ENCODE measurements around the gene TMEM179.

TMEM179 gene

GRCh38 chr14:104644091-104644635 lies 39.6 kb upstream of the TMEM179 start:
- H3K36me3 ChIP-seq (ENCODE audit: low read length), result no peaks in the 10 kb centered on the region
- H4K20me1 ChIP-seq (ENCODE audit: low read depth, low read length), result no peaks in the 10 kb centered on the region
- no peaks in the 10 kb centered on the region for H3K9me3 ChIP-seq (ENCODE audit: insufficient read depth, low read length)
- H3K9ac ChIP-seq (ENCODE audit: low read length), result no peak overlapping the region
- TF ChIP-seq EZH2phosphoT487 (conservative IDR thresholded peaks at IDR 0.05; ENCODE audit: low read length), result no peak
- TF ChIP-seq CTCF (IDR thresholded peaks at IDR 0.05; ENCODE audit: insufficient read depth, low read length, poor library complexity, severe bottlenecking), result no peak
- no peak overlapping the region for H3K4me2 ChIP-seq (ENCODE audit: low read depth, low read length, poor library complexity, severe bottlenecking)
- H2AFZ ChIP-seq (ENCODE audit: low read depth, low read length, severe bottlenecking), result no peak overlapping the region
- H3K27ac ChIP-seq (ENCODE audit: low read depth, low read length), result no peak overlapping the region
- H3K9me2 ChIP-seq (replicated peaks; ENCODE audit: insufficient read depth, low read length), result no peaks in the 10 kb centered on the region
- H3K27me3 ChIP-seq (ENCODE audit: low read length), result no peaks in the 10 kb centered on the region
- no peaks in the 10 kb centered on the region for H3F3A ChIP-seq (ENCODE audit: insufficient read depth)
- no peaks in the 10 kb centered on the region for H3K79me2 ChIP-seq (ENCODE audit: insufficient read depth, low read length)
- no peak overlapping the region for H3K4me3 ChIP-seq (ENCODE audit: insufficient read depth, low read length, poor library complexity, severe bottlenecking)

- H3F3A ChIP-seq (ENCODE audit: insufficient read depth), result no peaks in the 10 kb centered on the region
- no peaks in the 10 kb centered on the region for H4K20me1 ChIP-seq (ENCODE audit: low read depth, low read length)
- no peak overlapping the region for H3K27ac ChIP-seq (ENCODE audit: low read depth, low read length)
- H3K79me2 ChIP-seq (ENCODE audit: insufficient read depth, low read length), result no peaks in the 10 kb centered on the region
- no peaks in the 10 kb centered on the region for H3K27me3 ChIP-seq (ENCODE audit: low read length)
- H3K4me3 ChIP-seq (ENCODE audit: insufficient read depth, low read length, poor library complexity, severe bottlenecking), result no peak overlapping the region
- TF ChIP-seq EZH2phosphoT487 (conservative IDR thresholded peaks at IDR 0.05; ENCODE audit: low read length), result no peak
- no peak for TF ChIP-seq CTCF (IDR thresholded peaks at IDR 0.05; ENCODE audit: insufficient read depth, low read length, poor library complexity, severe bottlenecking)
- no peaks in the 10 kb centered on the region for H3K9me3 ChIP-seq (ENCODE audit: insufficient read depth, low read length)
- no peak overlapping the region for H3K9ac ChIP-seq (ENCODE audit: low read length)
- H3K36me3 ChIP-seq (ENCODE audit: low read length), result no peaks in the 10 kb centered on the region
- H3K4me2 ChIP-seq (ENCODE audit: low read depth, low read length, poor library complexity, severe bottlenecking), result no peak overlapping the region
- H3K9me2 ChIP-seq (replicated peaks; ENCODE audit: insufficient read depth, low read length), result no peaks in the 10 kb centered on the region
- H2AFZ ChIP-seq (ENCODE audit: low read depth, low read length, severe bottlenecking), result no peak overlapping the region
Measured at GRCh38 chr14:104643306-104643705, 38.7 kb upstream of the TMEM179 start.

- H3K4me3 ChIP-seq (ENCODE audit: insufficient read depth, low read length, poor library complexity, severe bottlenecking), result no peak overlapping the region
- no peaks in the 10 kb centered on the region for H4K20me1 ChIP-seq (ENCODE audit: low read depth, low read length)
- H3F3A ChIP-seq (ENCODE audit: insufficient read depth), result no peaks in the 10 kb centered on the region
- H3K79me2 ChIP-seq (ENCODE audit: insufficient read depth, low read length), result no peaks in the 10 kb centered on the region
- H3K9me3 ChIP-seq (ENCODE audit: insufficient read depth, low read length), result no peaks in the 10 kb centered on the region
- no peak for TF ChIP-seq EZH2phosphoT487 (conservative IDR thresholded peaks at IDR 0.05; ENCODE audit: low read length)
- TF ChIP-seq CTCF (IDR thresholded peaks at IDR 0.05; ENCODE audit: insufficient read depth, low read length, poor library complexity, severe bottlenecking), result no peak
- no peak overlapping the region for H2AFZ ChIP-seq (ENCODE audit: low read depth, low read length, severe bottlenecking)
- H3K27me3 ChIP-seq (ENCODE audit: low read length), result no peaks in the 10 kb centered on the region
- H3K9ac ChIP-seq (ENCODE audit: low read length), result no peak overlapping the region
- no peak overlapping the region for H3K4me2 ChIP-seq (ENCODE audit: low read depth, low read length, poor library complexity, severe bottlenecking)
- no peaks in the 10 kb centered on the region for H3K9me2 ChIP-seq (replicated peaks; ENCODE audit: insufficient read depth, low read length)
- H3K27ac ChIP-seq (ENCODE audit: low read depth, low read length), result no peak overlapping the region
- H3K36me3 ChIP-seq (ENCODE audit: low read length), result no peaks in the 10 kb centered on the region
Measured at GRCh38 chr14:104642540-104642868, 37.9 kb upstream of the TMEM179 start.

Data from SU-DHL-6 (cell line).